GM20431 (cell line): ENCODE measurements around the gene FAM171A2.

Experiments
- in situ Hi-C: fragments of 300-500 bp; cut with MseI, MboI; formaldehyde crosslinking; loops from one replicate; pipeline ENCODE4 v1.15.0; 2020; ENCODE audit warnings: low sequenced_read_pairs; ENCODE audit not compliant: unreplicated experiment

Gene FAM171A2

GRCh38 chr17:44324571-44325275 is 38.9 kb downstream of the FAM171A2 start, which contains the start of gene SLC25A39:
SLC25A39 (minus strand) TSS chr17:44324823; CDS start chr17:44323562, 1,261 bp downstream.
- in situ Hi-C loops = loop anchor here (10.0 kb wide), 1 partner anchor 120 kb away; no protein-coding TSS in a partner anchor

DNA sequence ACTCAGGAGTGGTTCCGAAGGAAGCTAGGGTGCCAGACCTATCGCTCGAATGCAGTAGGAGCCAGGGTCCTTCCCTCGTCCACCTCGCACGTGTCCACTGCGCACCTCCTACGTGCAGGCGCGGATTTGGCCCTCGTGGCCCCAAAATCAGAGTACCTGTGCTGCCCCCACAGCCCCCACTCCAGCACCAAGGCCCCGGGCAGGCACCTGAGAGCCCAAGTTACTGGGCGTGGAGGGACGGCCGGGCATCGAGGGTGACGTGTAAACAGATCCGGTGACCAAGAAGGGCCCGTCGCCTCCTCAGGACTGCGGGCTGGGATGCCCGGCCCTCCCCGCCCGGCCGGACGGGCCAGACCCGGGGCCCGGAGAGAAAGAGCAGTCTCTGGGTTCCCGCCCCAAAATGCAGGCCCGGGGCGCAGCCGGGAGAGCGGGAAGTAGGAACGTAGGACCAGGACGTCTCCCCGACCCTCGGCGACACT is 39.5 kb downstream of the FAM171A2 start:
- in situ Hi-C loops = loop anchor here (10.0 kb wide), 1 partner anchor 119 kb away; no protein-coding TSS in a partner anchor

DNA sequence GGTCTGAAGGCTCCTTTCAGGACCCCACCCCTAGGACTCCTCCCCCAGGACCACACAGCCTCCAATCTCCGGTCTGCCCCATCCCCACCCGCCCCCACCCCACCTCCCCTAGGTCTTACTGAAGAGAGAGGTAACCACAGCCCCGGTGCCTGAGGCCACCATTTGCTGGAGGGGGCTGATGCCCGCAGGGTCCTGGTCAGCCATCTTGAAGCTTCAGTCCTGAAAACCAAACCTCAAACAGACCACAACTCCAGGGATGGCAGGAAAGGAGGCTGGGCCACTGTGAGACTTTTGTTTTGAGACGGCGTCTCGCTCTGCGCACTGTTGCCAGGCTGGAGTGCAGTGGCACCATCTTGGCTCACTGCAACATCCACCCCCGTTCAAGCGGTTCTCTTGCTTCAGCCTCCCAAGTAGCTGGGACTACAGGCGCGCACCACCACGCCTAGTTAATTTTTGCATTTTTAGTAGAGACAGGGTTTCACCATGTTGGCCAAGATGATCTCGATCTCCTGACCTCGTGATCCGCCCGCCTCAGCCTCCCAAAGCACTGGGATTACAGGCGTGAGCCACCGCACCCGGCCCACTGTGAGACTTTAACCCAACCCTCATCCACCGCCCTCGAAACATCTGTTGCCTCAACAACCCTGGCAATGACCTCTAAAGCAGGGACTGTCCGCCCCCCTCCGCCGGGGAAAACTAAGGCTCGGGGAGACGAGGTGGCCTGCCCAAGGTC is 40.1 kb downstream of the FAM171A2 start:
- in situ Hi-C loops = loop anchor here (10.0 kb wide), 1 partner anchor 119 kb away; no protein-coding TSS in a partner anchor

DNA sequence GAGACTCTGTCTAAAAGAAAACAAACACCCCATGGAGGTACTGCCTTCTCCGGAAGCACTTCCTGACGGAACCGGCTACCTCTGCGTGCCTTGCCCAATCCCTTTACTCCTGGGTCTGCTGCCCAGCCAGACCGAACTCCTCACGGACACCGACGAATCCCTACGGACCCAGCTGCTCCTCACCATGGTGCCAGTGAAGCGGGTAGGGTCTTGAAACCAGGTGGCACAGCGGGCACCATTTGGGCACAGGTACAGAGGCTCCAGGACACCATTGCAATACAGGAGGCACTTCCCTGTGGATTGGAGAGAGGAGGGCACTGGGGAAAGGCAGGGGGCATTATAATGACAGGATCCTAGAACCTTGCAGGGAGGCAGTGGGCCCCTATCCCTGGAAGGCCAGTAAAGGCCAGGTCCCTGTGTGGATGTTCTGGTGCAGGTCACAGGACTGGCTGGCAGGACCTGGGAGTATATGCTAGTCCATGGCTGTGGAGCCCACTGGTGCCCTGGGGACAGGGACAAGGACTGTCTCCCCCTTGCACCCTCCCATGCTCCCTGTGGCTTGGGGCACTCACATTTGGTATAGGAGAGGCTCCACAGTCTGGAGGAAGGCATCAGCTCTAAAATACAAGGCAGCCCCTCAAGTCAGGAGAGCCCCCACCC is 41.3 kb downstream of the FAM171A2 start:
- in situ Hi-C loops = loop anchor here (10.0 kb wide), 1 partner anchor 118 kb away; no protein-coding TSS in a partner anchor

DNA sequence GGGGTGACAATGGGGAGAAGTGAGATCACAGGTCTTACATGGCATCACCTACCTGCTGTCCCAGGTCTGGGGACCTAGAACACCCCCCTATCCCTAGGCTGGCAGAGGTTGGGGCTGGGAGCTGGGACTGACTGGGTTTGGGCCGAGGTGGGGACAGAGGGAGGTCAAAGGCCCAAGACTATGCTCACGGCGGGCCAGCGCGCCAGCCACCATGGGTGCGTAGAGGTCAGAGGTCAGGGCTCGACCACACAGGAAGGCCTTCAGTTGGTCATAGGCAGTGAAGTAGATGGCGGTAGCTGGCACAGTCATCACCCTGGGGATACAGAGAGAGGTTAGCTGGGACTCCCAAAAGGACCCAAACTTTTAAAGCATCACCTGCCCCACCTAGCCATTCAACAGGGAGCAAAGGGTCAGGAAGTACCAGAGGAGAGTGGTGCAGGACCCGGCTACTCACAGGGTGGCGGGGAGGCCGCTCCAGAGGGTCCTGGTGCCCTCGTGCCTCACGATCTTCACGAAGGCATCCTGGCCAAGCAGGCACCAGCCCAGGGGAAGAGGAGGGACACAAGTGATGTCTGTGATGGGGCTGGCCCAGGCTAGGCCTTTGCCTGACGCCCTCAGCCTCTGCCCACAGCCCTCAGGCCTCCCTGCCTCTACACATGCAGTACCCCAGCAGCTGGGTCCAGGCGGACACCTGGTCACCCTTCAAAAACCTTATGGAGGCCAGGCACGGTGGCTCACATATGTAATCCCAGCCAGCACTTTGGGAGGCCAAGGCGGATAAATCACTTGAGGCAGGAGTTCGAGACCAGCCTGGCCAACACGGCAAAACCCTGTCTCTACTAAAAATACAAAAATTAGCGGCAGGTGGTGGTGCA is 42.2 kb downstream of the FAM171A2 start:
- in situ Hi-C loops = loop anchor here (10.0 kb wide), 1 partner anchor 117 kb away; no protein-coding TSS in a partner anchor

DNA sequence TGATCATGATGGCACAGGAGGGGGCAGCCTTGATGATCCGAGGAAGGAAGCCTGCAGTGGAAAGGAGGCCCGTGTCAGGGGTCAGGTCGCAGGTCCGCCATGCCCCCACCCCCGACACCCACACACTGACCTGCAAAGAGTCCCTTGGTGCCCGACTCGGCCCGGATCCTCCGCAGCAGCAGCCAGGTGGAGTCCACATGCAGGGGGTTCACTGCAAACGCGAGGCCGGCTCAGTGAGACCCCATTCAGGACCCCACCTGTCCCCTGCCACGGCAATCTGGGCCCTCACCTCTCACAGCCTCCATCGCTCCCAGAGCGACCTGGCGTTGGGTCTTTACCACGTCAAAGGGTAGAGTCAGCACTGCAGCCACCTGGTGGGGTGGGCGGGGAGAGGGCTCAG is 43.6 kb downstream of the FAM171A2 start:
- in situ Hi-C loops = loop anchor here (10.0 kb wide), 1 partner anchor 115 kb away; no protein-coding TSS in a partner anchor

DNA sequence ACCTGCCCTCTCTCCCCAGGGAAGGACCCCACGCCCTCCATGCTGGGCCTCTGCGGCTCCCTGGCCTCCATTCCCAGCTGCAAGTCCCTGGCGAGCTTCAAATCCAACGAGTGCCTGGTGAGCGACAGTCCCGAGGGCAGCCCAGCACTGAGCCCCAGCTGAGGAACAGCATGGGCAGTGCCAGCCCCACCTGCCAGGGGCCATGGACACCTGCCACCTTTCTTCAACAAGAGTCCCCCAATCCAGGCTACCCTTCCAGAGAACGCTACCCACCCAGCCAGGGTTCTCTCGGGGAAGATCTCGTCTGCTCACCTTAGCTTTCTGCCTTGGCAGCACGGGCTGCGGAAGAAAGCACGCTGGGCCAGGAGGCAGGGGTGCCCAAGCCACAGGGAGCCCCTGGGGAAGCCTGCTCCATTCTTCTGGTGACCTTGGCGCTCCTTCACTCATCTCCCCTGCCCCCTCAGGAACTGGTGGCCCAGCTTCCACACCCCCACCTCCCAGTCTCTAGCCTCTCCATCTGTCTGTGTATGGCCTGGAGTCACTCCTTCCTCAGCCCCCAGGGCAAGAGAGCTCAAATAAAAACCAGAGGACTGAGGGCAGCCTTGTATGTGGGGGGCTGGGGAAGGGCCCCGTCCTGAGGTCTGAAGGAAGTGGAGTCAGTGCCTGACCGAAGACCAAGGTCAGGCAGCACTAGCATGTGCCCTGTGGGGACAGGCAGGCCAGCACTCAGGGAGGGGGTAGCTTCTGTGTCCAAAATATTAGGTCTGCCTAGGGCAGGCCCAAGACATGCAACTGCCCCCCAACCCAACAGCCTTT is 45.4 kb downstream of the FAM171A2 start:
- in situ Hi-C loops = loop anchor here (10.0 kb wide), 1 partner anchor 63 kb away; no protein-coding TSS in a partner anchor

DNA sequence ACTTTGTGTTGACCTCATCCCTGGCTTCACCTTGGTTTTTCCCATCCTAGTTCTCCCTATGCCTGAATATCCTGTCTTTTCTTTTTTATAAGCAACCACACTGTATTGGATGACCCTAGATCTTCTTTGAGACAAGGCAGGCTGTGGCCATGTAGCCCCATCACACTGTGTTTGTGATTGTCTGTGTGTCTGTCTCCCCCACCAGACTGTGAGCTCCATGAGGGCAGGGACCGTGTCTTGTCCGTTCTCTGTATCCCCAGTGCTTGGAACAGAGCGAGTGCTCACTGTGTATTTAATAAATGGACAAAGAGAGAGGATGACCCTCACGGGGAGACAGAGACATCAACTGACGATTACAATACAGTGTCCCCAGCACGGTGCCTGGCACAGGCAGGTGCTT is 46.1 kb downstream of the FAM171A2 start:
- in situ Hi-C loops = loop anchor here (10.0 kb wide), 1 partner anchor 63 kb away; no protein-coding TSS in a partner anchor

- in situ Hi-C loops = loop anchor here (10.0 kb wide), 1 partner anchor 61 kb away; no protein-coding TSS in a partner anchor
These were observed 47.6 kb downstream of the FAM171A2 start for GRCh38 chr17:44315760-44316731.

DNA sequence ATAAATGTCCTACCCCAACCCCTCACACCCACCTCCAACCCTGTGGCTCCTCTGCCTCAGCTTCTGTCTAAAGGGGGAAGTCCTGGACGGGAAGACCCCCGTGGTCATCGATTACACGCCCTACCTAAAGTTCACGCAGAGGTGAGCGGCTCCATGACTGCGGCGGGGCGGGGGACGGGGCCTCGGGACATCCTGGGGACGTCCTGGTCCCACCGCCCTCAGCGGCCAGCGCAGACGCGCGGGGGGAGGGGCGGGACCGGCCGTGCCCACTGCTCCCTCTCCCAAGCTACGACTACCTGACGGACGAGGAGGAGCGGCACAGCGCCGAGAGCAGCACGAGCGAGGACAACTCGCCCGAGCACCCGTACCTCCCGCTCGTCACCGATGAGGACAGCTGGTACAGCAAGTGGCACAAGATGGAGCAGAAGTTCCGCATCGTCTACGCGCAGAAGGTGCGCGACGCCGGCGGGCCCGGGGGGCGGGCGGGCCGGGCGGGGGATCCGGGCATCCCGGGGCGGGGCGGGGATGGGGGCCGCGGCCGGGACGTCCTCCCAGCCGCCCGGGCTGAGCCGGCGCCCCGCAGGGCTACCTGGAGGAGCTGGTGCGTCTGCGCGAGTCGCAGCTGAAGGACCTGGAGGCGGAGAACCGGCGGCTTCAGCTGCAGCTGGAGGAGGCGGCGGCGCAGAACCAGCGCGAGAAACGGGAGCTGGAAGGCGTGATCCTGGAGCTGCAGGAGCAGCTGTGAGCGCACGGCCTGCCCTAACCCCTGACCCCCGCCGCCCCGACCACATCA is 48.6 kb downstream of the FAM171A2 start:
- in situ Hi-C loops = loop anchor here (10.0 kb wide), 1 partner anchor 60 kb away; no protein-coding TSS in a partner anchor

GRCh38 chr17:44314524-44314868 is 49.2 kb downstream of the FAM171A2 start:
- in situ Hi-C loops = loop anchor here (10.0 kb wide), 1 partner anchor 60 kb away; no protein-coding TSS in a partner anchor

DNA sequence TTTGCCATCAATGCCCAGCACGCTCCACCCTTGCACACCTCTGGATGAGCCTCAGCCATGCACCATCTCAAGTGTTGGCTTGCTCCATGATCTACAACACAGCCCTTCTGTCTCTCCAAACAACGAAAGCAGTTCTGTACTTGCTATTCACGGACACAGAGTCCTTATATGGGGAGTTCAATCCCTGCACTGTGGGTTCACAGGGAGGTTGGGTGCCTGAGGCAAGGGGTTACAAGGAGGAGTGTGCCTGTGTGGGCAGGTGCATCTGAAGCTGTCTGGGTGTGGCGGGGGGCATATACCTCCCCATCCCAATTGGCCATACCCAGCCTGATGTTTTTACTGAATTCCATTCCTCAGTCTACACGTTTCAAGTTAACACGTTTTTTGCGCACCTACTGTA is 49.6 kb downstream of the FAM171A2 start:
- in situ Hi-C loops = loop anchor here (10.0 kb wide), 1 partner anchor 59 kb away; no protein-coding TSS in a partner anchor

- in situ Hi-C loops = loop anchor here (10.0 kb wide), 1 partner anchor 58 kb away; no protein-coding TSS in a partner anchor
These were observed 51.1 kb downstream of the FAM171A2 start for GRCh38 chr17:44312396-44313104.

- in situ Hi-C loops = loop anchor here (10.0 kb wide), 1 partner anchor 57 kb away; no protein-coding TSS in a partner anchor
These were observed 52.0 kb downstream of the FAM171A2 start for GRCh38 chr17:44311562-44312181.
